Heart left ventricle (tissue), 13 donors: ENCODE measurements around the gene SLC9A9.

Source experiments
- CTCF ChIP-seq, 12 donors: fragments of 200-600 bp; sonication (generic) in 4 of 12; IDR thresholded peaks; one replicate each; pipeline versions ENCODE4 v1.5.0 to v1.8.0; 2018 to 2022; ENCODE audit warnings: antibody characterized with exemption in 12 of 12, mild to moderate bottlenecking in 5 of 12
- POLR2A ChIP-seq, 2 donors: fragments of 450-650 bp; IDR thresholded peaks; one replicate each; pipeline ENCODE4 v1.6.1; 2017; ENCODE audit warnings: antibody characterized with exemption in 2 of 2, mild to moderate bottlenecking in 2 of 2, moderate library complexity in 2 of 2
- donor health status: ischemic (EF 13 %, LVEDD 7.1; RV severe dilation, severe dysfunction).
- donor health status: DM: no; HTN: yes; CAD: no.
- donor health status: DM: no; HTN: no; CAD: no.
- donor health status: ischemic (EF 25% LVEDD 6.9; RV normal size, moderate dysfunction).
- donor health status: ischemic (EF 25% LVEDD 5.7; RV mildly dilated, moderate dysfunction).
- donor health status: ischemic (EF 35%, LVEDD 5.7; RV mildly dilated, moderate dysfunction).
- donor health status: nonischemic (EF 11% LVEDD 7.7; RV severe dilation, severe dysfunction).
- donor health status: DM: yes; HTN: yes; CAD: no.
- donor health status: PGD.
- donor health status: ischemic (EF 29% LVEDD 5.4; RV normal size, mild dysfunction).
- donor health status: nonischemic (EF 23%, LVEDD 6.1; RV moderate dilation, normal function).

- TF ChIP-seq CTCF (IDR thresholded peaks at IDR 0.05) (no peak), POLR2A (IDR thresholded peaks at IDR 0.05) (no peak)
These were observed 493.9 kb downstream of the SLC9A9 start for GRCh38 chr3:143354342-143354741.
